HepG2 (cell line): ENCODE data around the gene HPS4. TPM values are rescaled to one million over a fixed set of nuclear protein-coding genes. Genes with fewer than 3 reads are reported as not detected.

ENCODE experiments used
- AGO2 ChIP-seq: fragments of 200-400 bp; formaldehyde crosslinking; optimal IDR thresholded peaks from 2 replicates; pipeline ENCODE3; 2017; ENCODE audit warnings: mild to moderate bottlenecking, low read depth, low read length, moderate library complexity
- CEBPG ChIP-seq: IDR thresholded peaks from 2 replicates; pipeline ENCODE4 v1.6.1; 2016
- DR1 ChIP-seq: sonication (generic); formaldehyde crosslinking; IDR thresholded peaks from 2 replicates; pipeline ENCODE4 v1.8.0; 2021; ENCODE audit warnings: mild to moderate bottlenecking, missing genetic modification reagents, inconsistent platforms
- FOSL1 ChIP-seq: sonication (generic); formaldehyde crosslinking; IDR thresholded peaks from 2 replicates; pipeline ENCODE4 v1.9.0; 2021; ENCODE audit warnings: missing genetic modification reagents, borderline replicate concordance
- GATAD2A ChIP-seq: IDR thresholded peaks from 2 replicates; pipeline ENCODE4 v1.6.1; 2016
- HMGXB4 ChIP-seq, 2 experiments: sonication (generic) in 1 of 2; formaldehyde crosslinking in 1 of 2; IDR thresholded peaks; 2 replicates each; pipeline versions ENCODE4 v1.4.0 to v1.6.1; 2018 to 2020; ENCODE audit warnings: missing genetic modification reagents in 2 of 2, borderline replicate concordance in 1 of 2, low read depth in 1 of 2, mild to moderate bottlenecking in 1 of 2, missing biosample characterization in 1 of 2
- HNF1B ChIP-seq: sonication (generic); formaldehyde crosslinking; IDR thresholded peaks from 2 replicates; pipeline ENCODE4 v1.5.1; 2020; ENCODE audit warnings: mild to moderate bottlenecking, moderate library complexity, missing genetic modification reagents
- ISL2 ChIP-seq: sonication (generic); formaldehyde crosslinking; IDR thresholded peaks from 2 replicates; pipeline ENCODE4 v1.5.0; 2020; ENCODE audit warnings: missing genetic modification reagents
- NAIF1 ChIP-seq: sonication (generic); formaldehyde crosslinking; IDR thresholded peaks from 2 replicates; pipeline ENCODE4 v1.5.0; 2020; ENCODE audit warnings: mild to moderate bottlenecking, missing genetic modification reagents, borderline replicate concordance
- NFIB ChIP-seq: sonication (generic); formaldehyde crosslinking; IDR thresholded peaks from 2 replicates; pipeline ENCODE4 v1.9.0; 2021; ENCODE audit warnings: missing genetic modification reagents, mild to moderate bottlenecking, borderline replicate concordance
- NR2F1 ChIP-seq, 2 experiments: fragments of 450-650 bp in 1 of 2; formaldehyde crosslinking in 1 of 2; IDR thresholded peaks; 2 replicates each; pipeline versions ENCODE4 v1.5.0 to v1.6.1; 2016 to 2020; ENCODE audit warnings: mild to moderate bottlenecking in 1 of 2, missing compliant biosample characterization in 1 of 2, missing genetic modification reagents in 1 of 2, moderate library complexity in 1 of 2
- SUZ12 ChIP-seq: fragments of 150-350 bp; IDR thresholded peaks from 2 replicates; pipeline ENCODE4 v1.6.1; 2014; ENCODE audit warnings: low read depth, low read length
- ZNF335 ChIP-seq: sonication (generic); formaldehyde crosslinking; IDR thresholded peaks from 2 replicates; pipeline ENCODE4 v1.4.0; 2020; ENCODE audit warnings: missing genetic modification reagents
- ZNF33B ChIP-seq: sonication (generic); formaldehyde crosslinking; IDR thresholded peaks from 2 replicates; pipeline ENCODE4 v1.5.1; 2020; ENCODE audit warnings: mild to moderate bottlenecking, missing genetic modification reagents
- ZNF609 ChIP-seq: sonication (generic); formaldehyde crosslinking; IDR thresholded peaks from 2 replicates; pipeline ENCODE4 v1.4.0; 2020; ENCODE audit warnings: mild to moderate bottlenecking, missing genetic modification reagents, borderline replicate concordance
- ZNF691 ChIP-seq: sonication (generic); formaldehyde crosslinking; IDR thresholded peaks from 2 replicates; pipeline ENCODE4 v1.4.0; 2020; ENCODE audit warnings: missing genetic modification reagents, low read depth, mild to moderate bottlenecking, borderline replicate concordance
- ZNF781 ChIP-seq: sonication (generic); formaldehyde crosslinking; IDR thresholded peaks from 2 replicates; pipeline ENCODE4 v1.5.1; 2020; ENCODE audit warnings: borderline replicate concordance, mild to moderate bottlenecking, missing genetic modification reagents; ENCODE audit errors: not compliant biosample characterization
- polyA plus RNA-seq, 8 experiments: library from polyadenylated mRNA; depleted of rRNA in 3 of 8; stranded (reverse) in 7 of 8; unstranded in 1 of 8; fragments of >200 nt; fragmentation: Illumina TruSeq in 4 of 8; extraction: Trizol in 4 of 8; gene quantifications; 2 replicates each; pipeline versions ENCODE4 v1.2.1 to v1.2.3, GENCODE V29; 2011 to 2016; ENCODE audit warnings: low read depth in 4 of 8, missing spikeins in 1 of 8, mixed read lengths in 1 of 8; ENCODE audit not compliant: insufficient read depth in 1 of 8
- total RNA-seq, 5 experiments: library from RNA; depleted of rRNA; stranded (reverse); fragments of >200 nt; fragmentation: Illumina TruSeq; extraction: Trizol; gene quantifications; 2 replicates each; pipeline ENCODE4 v1.2.3, GENCODE V29; 2016; ENCODE audit warnings: low read depth in 1 of 5

HPS4 gene
- total and polyA plus RNA-seq, 2 of the 13 experiments (the other 11 are each of a cell fraction or from before 2014, with no cell fraction given) = 27.4 to 34.0 TPM

- 0 out of 2 replicates have a peak, but pooled peaks have one; percentile 24 for TF ChIP-seq ZNF335 (CRISPR knock-in tag)
- TF ChIP-seq FOSL1 = no peak
- 0 out of 2 replicates have a peak, but pooled peaks have one; percentile 34 for TF ChIP-seq ZNF609 (CRISPR knock-in tag)
- TF ChIP-seq HNF1B (CRISPR knock-in tag) = peak; percentile 88
- TF ChIP-seq NR2F1 (CRISPR knock-in tag; IDR thresholded peaks at IDR 0.05) = peak; percentile 78 to 88
- TF ChIP-seq HMGXB4 (CRISPR knock-in tag; IDR thresholded peaks at IDR 0.05; ENCODE audit: borderline replicate concordance in 1 of 2, low read depth in 1 of 2) = peak; percentile 63 to 88
- peak; percentile 44; the same call in 1 of the 2 replicates for TF ChIP-seq CEBPG (CRISPR knock-in tag)
- peak; percentile 80 for TF ChIP-seq ZNF781 (CRISPR knock-in tag)
- TF ChIP-seq AGO2 = peak; percentile 83
- TF ChIP-seq ZNF33B = 0 out of 2 replicates have a peak, but pooled peaks have one; percentile 15
- TF ChIP-seq GATAD2A = peak; percentile 64; the same call in 1 of the 2 replicates
- TF ChIP-seq NAIF1 (CRISPR knock-in tag) = peak; percentile 22
- peak; percentile 29; the same call in 1 of the 2 replicates for TF ChIP-seq ZNF691 (CRISPR knock-in tag)
- TF ChIP-seq NFIB = no peak
- TF ChIP-seq SUZ12 = no peak
- TF ChIP-seq DR1 = peak; percentile 62
- TF ChIP-seq ISL2 (CRISPR knock-in tag) = peak; percentile 76
Measured at GRCh38 chr22:26483439-26484359, at the start of gene HPS4, which contains the start of gene SRRD (continued).
